ENCODE measurements around the gene CHST9. TPM values are rescaled to one million over a fixed set of nuclear protein-coding genes. Genes with fewer than 3 reads are reported as not detected.
A peak's percentile ranks its signal among the peaks of the same experiment; 100 is the strongest.

CHST9 gene
- total and polyA plus RNA-seq, 4 donors: 0.42 to 6.4 (median 1.4) TPM

DNA sequence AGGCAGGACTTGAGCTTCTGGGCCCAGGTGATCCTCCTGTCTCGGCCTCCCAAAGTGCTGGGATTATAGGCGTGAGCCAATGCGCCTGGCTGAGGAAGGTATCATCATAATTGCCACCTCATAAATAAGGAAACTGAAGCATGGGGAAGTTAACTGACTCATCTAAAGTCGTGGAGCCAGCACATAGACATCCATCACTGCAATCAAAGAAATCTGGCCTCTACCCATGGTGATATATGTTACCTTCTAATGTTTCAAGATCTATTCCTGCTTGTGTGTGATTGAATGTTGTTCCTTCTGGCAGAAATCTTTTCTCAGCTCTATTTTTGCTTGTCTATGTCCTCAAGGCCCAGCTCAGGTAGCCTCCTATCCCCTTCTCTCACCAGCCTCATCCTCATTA lies 214.5 kb downstream of the CHST9 start:
- Histone ChIP-seq H3K9me3 (ENCODE audit: control insufficient read depth in 4 of 4, low read length in 3 of 4) (no peaks in the 10 kb centered on the region), H3K27ac (ENCODE audit: low read depth in 1 of 2, low read length in 2 of 2) (no peak overlapping the region), H3K36me3 (ENCODE audit: control insufficient read depth in 4 of 4, insufficient read depth in 3 of 4, low read depth in 1 of 4, low read length in 3 of 4) (no peaks in the 10 kb centered on the region), H3K4me1 (ENCODE audit: control insufficient read depth in 4 of 4, insufficient read depth in 4 of 4, low read length in 3 of 4) (no peaks in the 10 kb centered on the region), H3K4me3 (ENCODE audit: low read depth in 1 of 3, low read length in 3 of 3) (no peak overlapping the region), H3K9ac (ENCODE audit: low read depth in 1 of 2, low read length in 2 of 2) (no peak overlapping the region), H3K27me3 (ENCODE audit: control insufficient read depth in 4 of 4, insufficient read depth in 4 of 4, low read length in 3 of 4) (no peaks in the 10 kb centered on the region)
- DNase-seq (ENCODE audit: low spot score): no peak
- TF ChIP-seq RXRA (IDR thresholded peaks at IDR 0.05): no peak
- no peak for TF ChIP-seq EGR1 (IDR thresholded peaks at IDR 0.05; ENCODE audit: low read depth in 2 of 2)
- WGBS: 86% methylated on average over 4 of the region's 4 CpGs

- H3K27me3 ChIP-seq (ENCODE audit: control insufficient read depth in 4 of 4, insufficient read depth in 4 of 4, low read length in 3 of 4): no peaks in the 10 kb centered on the region
- H3K36me3 ChIP-seq (ENCODE audit: control insufficient read depth in 4 of 4, insufficient read depth in 3 of 4, low read depth in 1 of 4, low read length in 3 of 4): no peaks in the 10 kb centered on the region
- H3K9me3 ChIP-seq (ENCODE audit: control insufficient read depth in 4 of 4, low read length in 3 of 4): no peaks in the 10 kb centered on the region
- H3K4me1 ChIP-seq (ENCODE audit: control insufficient read depth in 4 of 4, insufficient read depth in 4 of 4, low read length in 3 of 4): peaks cover 3 to 14% (median 6%) of the 10 kb centered on the region in 4 donors
- 66% methylated on average over 3 of the region's 3 CpGs for WGBS
- TF ChIP-seq HNF4A (conservative IDR thresholded peaks at IDR 0.05) (peak; percentile 43 to 48), HNF4G (IDR thresholded peaks at IDR 0.05) (no peak), NR2F2 (IDR thresholded peaks at IDR 0.05) (peak; percentile 70), YY1 (IDR thresholded peaks at IDR 0.05) (peak; percentile 23), RXRA (IDR thresholded peaks at IDR 0.05) (peak; percentile 40 to 43), REST (IDR thresholded peaks at IDR 0.05) (no peak), SP1 (IDR thresholded peaks at IDR 0.05) (peak; percentile 35)
- no peak overlapping the region for H3K9ac ChIP-seq (ENCODE audit: low read depth in 1 of 2, low read length in 2 of 2)
- no peak overlapping the region for H3K27ac ChIP-seq (ENCODE audit: low read depth in 1 of 2, low read length in 2 of 2)
- no peak overlapping the region for H3K4me3 ChIP-seq (ENCODE audit: low read depth in 1 of 3, low read length in 3 of 3)
- DNase-seq (ENCODE audit: low spot score): no peak
Observed at GRCh38 chr18:26965206-26965605, 219.9 kb downstream of the CHST9 start.

- no peaks in the 10 kb centered on the region for H3K9me3 ChIP-seq (ENCODE audit: control insufficient read depth in 4 of 4, low read length in 3 of 4)
- no peak overlapping the region for H3K9ac ChIP-seq (ENCODE audit: low read depth in 1 of 2, low read length in 2 of 2)
- TF ChIP-seq RXRA (IDR thresholded peaks at IDR 0.05): no peak
- peak; percentile 65 to 74 for TF ChIP-seq RAD21 (IDR thresholded peaks at IDR 0.05)
- TF ChIP-seq, protein P1, sequence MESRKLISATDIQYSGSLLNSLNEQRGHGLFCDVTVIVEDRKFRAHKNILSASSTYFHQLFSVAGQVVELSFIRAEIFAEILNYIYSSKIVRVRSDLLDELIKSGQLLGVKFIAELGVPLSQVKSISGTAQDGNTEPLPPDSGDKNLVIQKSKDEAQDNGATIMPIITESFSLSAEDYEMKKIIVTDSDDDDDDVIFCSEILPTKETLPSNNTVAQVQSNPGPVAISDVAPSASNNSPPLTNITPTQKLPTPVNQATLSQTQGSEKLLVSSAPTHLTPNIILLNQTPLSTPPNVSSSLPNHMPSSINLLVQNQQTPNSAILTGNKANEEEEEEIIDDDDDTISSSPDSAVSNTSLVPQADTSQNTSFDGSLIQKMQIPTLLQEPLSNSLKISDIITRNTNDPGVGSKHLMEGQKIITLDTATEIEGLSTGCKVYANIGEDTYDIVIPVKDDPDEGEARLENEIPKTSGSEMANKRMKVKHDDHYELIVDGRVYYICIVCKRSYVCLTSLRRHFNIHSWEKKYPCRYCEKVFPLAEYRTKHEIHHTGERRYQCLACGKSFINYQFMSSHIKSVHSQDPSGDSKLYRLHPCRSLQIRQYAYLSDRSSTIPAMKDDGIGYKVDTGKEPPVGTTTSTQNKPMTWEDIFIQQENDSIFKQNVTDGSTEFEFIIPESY (IDR thresholded peaks at IDR 0.05): no peak
- no peak for TF ChIP-seq HNF4G (IDR thresholded peaks at IDR 0.05)
- peak; percentile 22 for TF ChIP-seq CTCF (IDR thresholded peaks at IDR 0.05; ENCODE audit: low read depth, low read length, missing input control)
- TF ChIP-seq YY1 (IDR thresholded peaks at IDR 0.05): no peak
- TF ChIP-seq NR2F2 (IDR thresholded peaks at IDR 0.05): no peak
- no peak for TF ChIP-seq EGR1 (IDR thresholded peaks at IDR 0.05; ENCODE audit: low read depth in 2 of 2)
- no peak for TF ChIP-seq SP1 (IDR thresholded peaks at IDR 0.05)
- H3K27ac ChIP-seq (ENCODE audit: low read depth in 1 of 2, low read length in 2 of 2): no peak overlapping the region
- H3K4me1 ChIP-seq (ENCODE audit: control insufficient read depth in 4 of 4, insufficient read depth in 4 of 4, low read length in 3 of 4): peaks cover 3 to 14% (median 6%) of the 10 kb centered on the region in 4 donors
- no peak overlapping the region for H3K4me3 ChIP-seq (ENCODE audit: low read depth in 1 of 3, low read length in 3 of 3)
- no peaks in the 10 kb centered on the region for H3K27me3 ChIP-seq (ENCODE audit: control insufficient read depth in 4 of 4, insufficient read depth in 4 of 4, low read length in 3 of 4)
- 50% methylated on average over 3 of the region's 3 CpGs for WGBS
- H3K36me3 ChIP-seq (ENCODE audit: control insufficient read depth in 4 of 4, insufficient read depth in 3 of 4, low read depth in 1 of 4, low read length in 3 of 4): no peaks in the 10 kb centered on the region
- no peak for DNase-seq (ENCODE audit: low spot score)
Observed at GRCh38 chr18:26963292-26963691, 221.8 kb downstream of the CHST9 start.

Measured in liver (tissue), 9 donors.